GM19452 (cell line): Measurements from ENCODE around the gene HSPG2.
"Not testable (repeated sequence)": the region's sequence is repeated elsewhere in the genome, so short reads cannot be mapped to it uniquely, and the experiment has no call there.

Source experiments
- ATAC-seq: cut with Tn5 transposase; IDR thresholded peaks from one replicate; pipeline ENCODE4 v1.9.1; 2021; ENCODE audit not compliant: unreplicated experiment

Gene HSPG2

GRCh38 chr1:21830792-21831453, 106.2 kb downstream of the HSPG2 start:
- no peak for ATAC-seq

- ATAC-seq, result no peak
These were observed 107.8 kb downstream of the HSPG2 start for GRCh38 chr1:21829294-21829693.

- no peak for ATAC-seq
These were observed 108.5 kb downstream of the HSPG2 start for GRCh38 chr1:21828506-21829210.

- no peak for ATAC-seq
These were observed 109.0 kb downstream of the HSPG2 start for GRCh38 chr1:21828075-21828474.

GRCh38 chr1:21827141-21827679, 109.9 kb downstream of the HSPG2 start:
- no peak for ATAC-seq

GRCh38 chr1:21826694-21827093, 110.4 kb downstream of the HSPG2 start:
- ATAC-seq, result not testable (repeated sequence)

- ATAC-seq, result no peak
These were observed 111.7 kb downstream of the HSPG2 start for GRCh38 chr1:21825393-21825792.

- ATAC-seq, result no peak
These were observed 112.2 kb downstream of the HSPG2 start for GRCh38 chr1:21824926-21825325.

- no peak for ATAC-seq
These were observed 113.0 kb downstream of the HSPG2 start for GRCh38 chr1:21823980-21824702.

GRCh38 chr1:21823206-21823979, 113.7 kb downstream of the HSPG2 start:
- no peak for ATAC-seq

- ATAC-seq, result no peak
These were observed 114.8 kb downstream of the HSPG2 start for GRCh38 chr1:21822349-21822748.

GRCh38 chr1:21821385-21822019, 115.6 kb downstream of the HSPG2 start:
- no peak for ATAC-seq

- ATAC-seq, result no peak
These were observed 116.4 kb downstream of the HSPG2 start for GRCh38 chr1:21820597-21821232.

- ATAC-seq, result no peak
These were observed 118.5 kb downstream of the HSPG2 start for GRCh38 chr1:21818656-21819055.

- no peak for ATAC-seq
These were observed 120.4 kb downstream of the HSPG2 start for GRCh38 chr1:21816602-21817302.

- no peak for ATAC-seq
These were observed 121.3 kb downstream of the HSPG2 start for GRCh38 chr1:21815724-21816321.

GRCh38 chr1:21814981-21815582, 122.0 kb downstream of the HSPG2 start:
- no peak for ATAC-seq

- no peak for ATAC-seq
These were observed 122.7 kb downstream of the HSPG2 start for GRCh38 chr1:21814241-21814918.
